TTC549 (cell line): Measurements from ENCODE around the gene ELMO3.

Experiments used
- FAIRE-seq: peaks from 2 replicates; lab custom pipeline; 2012; peaks lifted over from hg19 to GRCh38; lab: Jason Lieb, UNC

ELMO3 gene

GRCh38 chr16:67198238-67198734, 645 bp upstream of the ELMO3 start:
- no peak for FAIRE-seq

GRCh38 chr16:67199808-67200198, 872 bp downstream of the ELMO3 start:
- no peak for FAIRE-seq

- FAIRE-seq = no peak
These were observed 1.6 kb downstream of the ELMO3 start for GRCh38 chr16:67200491-67200890.

GRCh38 chr16:67201411-67202345, 2.7 kb downstream of the ELMO3 start:
- no peak for FAIRE-seq

GRCh38 chr16:67202426-67202825, 3.5 kb downstream of the ELMO3 start:
- FAIRE-seq = no peak

GRCh38 chr16:67202956-67203493, 4.1 kb downstream of the ELMO3 start:
- FAIRE-seq = no peak

GRCh38 chr16:67204076-67204475, 5.1 kb downstream of the ELMO3 start:
- FAIRE-seq = no peak

GRCh38 chr16:67206129-67206837, 7.4 kb downstream of the ELMO3 start:
- no peak for FAIRE-seq

- no peak for FAIRE-seq
These were observed 7.9 kb downstream of the ELMO3 start for GRCh38 chr16:67206838-67207248.

- no peak for FAIRE-seq
These were observed 8.5 kb downstream of the ELMO3 start for GRCh38 chr16:67207249-67208091.

GRCh38 chr16:67208154-67208896, 9.4 kb downstream of the ELMO3 start:
- no peak for FAIRE-seq

- no peak for FAIRE-seq
These were observed 10.6 kb downstream of the ELMO3 start for GRCh38 chr16:67209565-67209964.

GRCh38 chr16:67210069-67210937, 11.4 kb downstream of the ELMO3 start:
- FAIRE-seq = no peak

GRCh38 chr16:67211674-67212073, 12.7 kb downstream of the ELMO3 start:
- no peak for FAIRE-seq

- no peak for FAIRE-seq
These were observed 13.8 kb downstream of the ELMO3 start for GRCh38 chr16:67212766-67213165.

GRCh38 chr16:67213197-67214019, 14.5 kb downstream of the ELMO3 start:
- FAIRE-seq = no peak

GRCh38 chr16:67215706-67216105, 16.8 kb downstream of the ELMO3 start:
- no peak for FAIRE-seq

- FAIRE-seq = no peak
These were observed 17.9 kb downstream of the ELMO3 start for GRCh38 chr16:67216612-67217490.
